RWPE1 (cell line): ENCODE data around the gene ERBB2.
A peak's percentile ranks its signal among the peaks of the same experiment; 100 is the strongest.

Experiments
- CTCF ChIA-PET: fragments of 350-600 bp; sonication (Branson Sonifier 250); formaldehyde crosslinking; extraction: SDS; loops from one replicate; lab custom pipeline; 2021; lab: Yijun Ruan, JAX
- POLR2A ChIA-PET: fragments of 400-600 bp; formaldehyde crosslinking; extraction: SDS; loops from one replicate; lab custom pipeline; 2020; ENCODE audit warnings: antibody characterized with exemption; ENCODE audit not compliant: low non-redundant PET; lab: Yijun Ruan, JAX
- DNase-seq: peaks from one replicate; pipeline ENCODE4 v3.0.0; 2012; ENCODE audit warnings: low spot score
- H3K27ac ChIP-seq: fragments of 450-650 bp; 2 replicates; pipeline ENCODE4 v1.5.1; 2017
- TF ChIP-seq, protein P1 (sequence below): fragments of 450-650 bp; conservative IDR thresholded peaks from 2 replicates; pipeline ENCODE4 v1.5.1; 2017; ENCODE audit warnings: low read depth, mild to moderate bottlenecking

Gene ERBB2

DNA sequence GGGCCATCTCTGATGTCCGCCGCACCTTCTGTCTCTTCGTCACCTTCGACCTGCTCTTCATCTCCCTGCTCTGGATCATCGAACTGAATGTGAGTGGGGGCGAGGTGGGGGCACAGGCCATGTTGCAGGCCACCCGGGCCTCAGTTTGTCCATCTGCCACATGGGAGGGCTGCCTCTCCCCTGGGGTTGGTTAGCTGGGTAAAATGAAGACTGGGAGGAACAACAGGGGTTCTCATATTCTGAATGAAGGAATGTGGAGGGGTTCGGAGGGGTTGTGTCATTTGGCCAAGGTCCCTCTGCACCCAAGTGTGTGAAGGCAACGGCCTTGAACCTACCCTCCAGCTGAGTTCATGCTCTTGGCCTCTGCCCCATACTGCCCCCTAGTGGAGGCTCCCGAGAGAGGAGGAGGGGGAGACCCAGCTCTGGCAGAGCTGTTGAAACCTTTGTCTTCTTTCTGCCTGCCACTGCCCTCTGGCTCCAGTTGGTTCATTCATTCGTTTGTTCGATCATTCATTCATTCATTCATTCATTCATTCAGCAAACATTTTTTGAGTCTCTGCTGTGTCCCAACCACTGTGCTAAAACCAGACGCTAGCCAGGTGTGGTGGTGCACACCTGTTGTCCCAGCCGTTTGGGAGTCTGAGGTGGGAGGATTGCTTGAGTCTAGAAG, 46.1 kb upstream of the ERBB2 start:
- DNase-seq, result peak; percentile 49
- H3K27ac ChIP-seq, result no peak overlapping the region; the same call in 1 of the 2 replicates
- ChIA-PET CTCF (interaction anchor here (0.5 to 3.8 kb wide), 15 partner anchors 8 to 204 kb away, joined by 3 to 25 read pairs (median 5); partner anchors contain the start of genes PNMT, STARD3 and TCAP), POLR2A (no interaction called here)
- TF ChIP-seq, protein P1, sequence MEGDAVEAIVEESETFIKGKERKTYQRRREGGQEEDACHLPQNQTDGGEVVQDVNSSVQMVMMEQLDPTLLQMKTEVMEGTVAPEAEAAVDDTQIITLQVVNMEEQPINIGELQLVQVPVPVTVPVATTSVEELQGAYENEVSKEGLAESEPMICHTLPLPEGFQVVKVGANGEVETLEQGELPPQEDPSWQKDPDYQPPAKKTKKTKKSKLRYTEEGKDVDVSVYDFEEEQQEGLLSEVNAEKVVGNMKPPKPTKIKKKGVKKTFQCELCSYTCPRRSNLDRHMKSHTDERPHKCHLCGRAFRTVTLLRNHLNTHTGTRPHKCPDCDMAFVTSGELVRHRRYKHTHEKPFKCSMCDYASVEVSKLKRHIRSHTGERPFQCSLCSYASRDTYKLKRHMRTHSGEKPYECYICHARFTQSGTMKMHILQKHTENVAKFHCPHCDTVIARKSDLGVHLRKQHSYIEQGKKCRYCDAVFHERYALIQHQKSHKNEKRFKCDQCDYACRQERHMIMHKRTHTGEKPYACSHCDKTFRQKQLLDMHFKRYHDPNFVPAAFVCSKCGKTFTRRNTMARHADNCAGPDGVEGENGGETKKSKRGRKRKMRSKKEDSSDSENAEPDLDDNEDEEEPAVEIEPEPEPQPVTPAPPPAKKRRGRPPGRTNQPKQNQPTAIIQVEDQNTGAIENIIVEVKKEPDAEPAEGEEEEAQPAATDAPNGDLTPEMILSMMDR, result peak; percentile 80

DNA sequence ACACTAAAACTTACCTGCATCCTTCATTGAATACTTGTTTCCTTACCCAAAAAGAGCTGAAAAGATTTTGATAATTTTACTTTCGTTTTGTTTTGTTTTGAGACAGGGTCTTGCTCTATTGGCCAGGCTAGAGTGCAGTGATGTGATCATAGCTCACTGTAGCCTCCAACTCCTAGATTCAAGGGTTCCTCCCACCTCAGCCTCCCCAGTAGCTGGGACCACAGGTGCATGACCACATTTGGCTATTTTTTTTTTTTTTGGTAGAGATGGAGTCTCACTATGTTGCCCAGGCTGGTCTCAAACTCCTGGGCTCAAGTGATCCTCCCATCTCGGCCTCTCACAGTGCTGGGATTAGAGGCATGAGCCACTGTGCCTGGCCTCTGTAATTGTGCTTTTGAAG, 44.8 kb upstream of the ERBB2 start:
- no peak for DNase-seq
- no peak overlapping the region for H3K27ac ChIP-seq
- ChIA-PET POLR2A (interaction anchor here (0.6 kb wide), 1 partner anchor 115 kb away, joined by 3 read pairs; no protein-coding TSS in a partner anchor), CTCF (interaction anchor here (0.8 to 3.8 kb wide), 4 partner anchors 9 to 500 kb away, joined by 4 to 25 read pairs (median 8); partner anchors contain the start of genes PNMT and TCAP)
- TF ChIP-seq, protein P1, result no peak

DNA sequence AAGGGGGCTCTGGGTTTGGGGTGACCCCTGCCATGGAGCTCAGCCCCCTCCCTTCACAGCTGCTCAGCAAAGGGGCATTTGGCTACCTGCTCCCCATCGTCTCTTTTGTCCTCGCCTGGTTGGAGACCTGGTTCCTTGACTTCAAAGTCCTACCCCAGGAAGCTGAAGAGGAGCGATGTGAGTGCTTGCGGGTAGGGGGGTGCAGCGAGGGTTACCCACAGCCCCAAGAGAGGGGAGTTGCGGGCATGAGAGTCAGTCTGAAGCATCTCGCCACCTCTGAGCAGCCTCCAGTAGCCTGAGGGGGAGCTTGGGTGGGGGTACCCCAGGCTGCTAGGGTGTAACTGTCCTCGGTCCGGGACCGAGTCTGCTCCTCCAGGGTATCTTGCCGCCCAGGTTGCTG, 41.5 kb upstream of the ERBB2 start:
- ChIA-PET CTCF (interaction anchor here (1.1 kb wide), 1 partner anchor 24 kb away, joined by 4 read pairs; no protein-coding TSS in a partner anchor), POLR2A (no interaction called here)
- no peak for DNase-seq
- TF ChIP-seq, protein P1, result no peak
- peak overlapping the region; percentile 15; the same call in 1 of the 2 replicates for H3K27ac ChIP-seq

DNA sequence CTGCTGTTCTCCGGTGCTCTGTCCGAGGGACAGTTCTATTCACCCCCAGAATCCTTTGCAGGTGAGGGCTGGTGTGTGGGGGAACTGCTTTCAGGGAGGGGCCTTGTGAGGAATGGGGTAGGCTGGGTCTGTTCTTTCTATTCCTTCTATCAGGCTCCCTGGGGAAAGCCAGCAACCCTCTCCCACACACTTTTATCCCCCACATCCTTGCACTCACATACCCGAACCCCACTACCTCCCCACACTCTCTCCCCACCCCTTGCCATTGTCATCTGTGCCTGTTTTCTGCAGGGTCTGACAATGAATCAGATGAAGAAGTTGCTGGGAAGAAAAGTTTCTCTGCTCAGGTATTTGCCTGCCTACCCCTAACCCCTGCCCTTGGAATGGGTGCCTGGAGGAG, 41.1 kb upstream of the ERBB2 start:
- CTCF ChIA-PET, result interaction anchor here (1.1 kb wide), 1 partner anchor 24 kb away, joined by 4 read pairs; no protein-coding TSS in a partner anchor
- peak overlapping the region; percentile 14; the same call in 1 of the 2 replicates for H3K27ac ChIP-seq
- POLR2A ChIA-PET, result no interaction called here
- DNase-seq, result no peak
- TF ChIP-seq, protein P1, result no peak

DNA sequence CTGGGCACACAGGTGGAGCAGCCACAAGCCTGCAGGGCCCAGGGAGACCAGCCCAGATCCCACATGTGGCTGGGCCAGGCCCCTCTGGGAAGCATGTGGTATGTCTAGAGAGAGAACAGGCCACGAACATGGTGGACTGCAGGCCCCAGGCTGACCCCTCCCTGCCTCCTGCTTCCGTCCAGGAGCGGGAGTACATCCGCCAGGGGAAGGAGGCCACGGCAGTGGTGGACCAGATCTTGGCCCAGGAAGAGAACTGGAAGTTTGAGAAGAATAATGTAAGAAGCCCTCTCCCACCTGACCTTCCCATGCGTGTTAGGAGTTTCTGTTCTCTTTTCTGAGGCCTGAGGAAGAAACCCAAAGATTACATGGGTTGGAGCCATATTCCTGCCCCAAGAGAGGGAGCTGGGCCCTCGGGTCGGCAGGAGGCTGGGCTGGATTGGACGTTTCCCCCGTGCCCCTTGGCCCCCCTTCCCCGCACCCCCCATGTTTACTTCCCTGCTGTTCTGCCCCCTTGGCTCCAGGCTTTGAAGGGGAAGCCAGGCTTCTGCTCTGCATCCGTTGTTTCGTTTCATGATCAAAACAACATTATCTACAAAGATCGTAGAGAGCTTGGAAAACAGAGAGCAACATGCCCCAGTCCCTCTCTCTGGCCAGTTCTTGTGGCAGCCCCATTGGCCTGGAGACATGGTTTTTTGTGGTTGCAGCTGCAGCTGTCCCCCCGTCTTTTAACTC, 40.4 kb upstream of the ERBB2 start:
- TF ChIP-seq, protein P1, result no peak
- DNase-seq, result no peak
- POLR2A ChIA-PET, result no interaction called here
- H3K27ac ChIP-seq, result peak overlapping the region; percentile 14
- CTCF ChIA-PET, result interaction anchor here (0.7 kb wide), 1 partner anchor 8 kb away, joined by 3 read pairs; no protein-coding TSS in a partner anchor

DNA sequence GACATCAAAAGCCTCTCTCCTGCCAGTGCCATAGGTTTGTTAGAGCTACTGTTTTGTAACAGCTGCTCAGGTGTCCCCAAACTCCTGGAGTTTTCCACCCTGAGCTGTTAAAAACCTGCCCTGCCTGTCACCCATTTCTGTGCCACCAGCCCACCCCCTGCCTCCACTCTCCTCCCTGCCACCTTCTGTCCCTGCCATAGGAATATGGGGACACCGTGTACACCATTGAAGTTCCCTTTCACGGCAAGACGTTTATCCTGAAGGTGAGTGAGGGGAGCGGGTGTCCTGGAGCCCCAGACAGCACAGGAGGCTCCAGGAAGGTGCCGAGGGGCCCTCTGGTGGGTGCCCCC, 39.9 kb upstream of the ERBB2 start:
- peak overlapping the region; percentile 14; the same call in 1 of the 2 replicates for H3K27ac ChIP-seq
- TF ChIP-seq, protein P1, result no peak
- POLR2A ChIA-PET, result no interaction called here
- no peak for DNase-seq
- CTCF ChIA-PET, result interaction anchor here (0.7 kb wide), 1 partner anchor 8 kb away, joined by 3 read pairs; no protein-coding TSS in a partner anchor
